Suppressor macrophage treated with lipopolysaccharide for 4 hours (primary cell): ENCODE results near the gene BAIAP2.

Experiments used
- DNase-seq: peaks from one replicate; pipeline ENCODE4 v3.0.0-alpha.2; 2020

Gene BAIAP2

GRCh38 chr17:81163051-81163695 lies 128.2 kb downstream of the BAIAP2 start:
- no peak for DNase-seq

GRCh38 chr17:81163703-81164370 lies 128.9 kb downstream of the BAIAP2 start:
- no peak for DNase-seq

- DNase-seq = no peak
These were observed 129.7 kb downstream of the BAIAP2 start for GRCh38 chr17:81164371-81165245.

- DNase-seq = no peak
These were observed 130.5 kb downstream of the BAIAP2 start, which contains the start of gene PVALEF for GRCh38 chr17:81165246-81166032. TSS of gene PVALEF (plus strand) at chr17:81165507. CDS start at chr17:81181227, 15,720 bp downstream.

- DNase-seq = no peak
These were observed 131.1 kb downstream of the BAIAP2 start, which contains the start of gene AATK for GRCh38 chr17:81166033-81166492. TSS of gene AATK (minus strand) at chr17:81166221. CDS start at chr17:81165992, 229 bp downstream.
